AG04450 (cell line): ENCODE results near the gene RALGPS1. TPM values are rescaled to one million over a fixed set of nuclear protein-coding genes. Genes with fewer than 3 reads are reported as not detected.

Experiments
- CTCF ChIA-PET: fragments of 300-600, 350-600 bp; formaldehyde crosslinking; extraction: SDS; loops from one replicate; lab custom pipeline; 2022; ENCODE audit warnings: antibody characterized with exemption, inconsistent platforms; lab: Charles Lee
- POLR2A ChIA-PET: fragments of 350-600 bp; formaldehyde crosslinking; extraction: SDS; loops from one replicate; lab custom pipeline; 2021; ENCODE audit warnings: antibody characterized with exemption, inconsistent platforms; lab: Yijun Ruan, JAX
- DNase-seq: peaks from one replicate; pipeline ENCODE4 v3.0.0-alpha.2; 2011; ENCODE audit warnings: low read depth, low spot score
- H3K27ac ChIP-seq: one replicate; pipeline ENCODE4 v1.5.1; 2012; ENCODE audit warnings: low read depth, low read length, control low read depth
- H3K27me3 ChIP-seq: one replicate; pipeline ENCODE4 v1.6.0; 2012; ENCODE audit warnings: low read length; ENCODE audit not compliant: control insufficient read depth, insufficient read depth
- H3K4me3 ChIP-seq: 2 replicates; pipeline ENCODE4 v1.5.1; 2011; ENCODE audit warnings: mild to moderate bottlenecking, low read depth, low read length, control low read depth
- H3K9me3 ChIP-seq: 2 replicates; pipeline ENCODE4 v1.5.1; 2012; ENCODE audit warnings: low read length; ENCODE audit not compliant: control insufficient read depth, insufficient read depth
- CTCF ChIP-seq: IDR thresholded peaks from 2 replicates; pipeline ENCODE4 v1.5.1; 2011; ENCODE audit warnings: low read depth, low read length, control low read depth, inconsistent platforms
- polyA plus RNA-seq: library from polyadenylated mRNA; depleted of rRNA; stranded (reverse); fragments of >200 nt; gene quantifications from 2 replicates; pipeline ENCODE4 v1.2.3, GENCODE V29; 2011

RALGPS1 gene
- polyA plus RNA-seq, 1 experiment: 4.6 TPM

- no peak for TF ChIP-seq CTCF
- H3K9me3 ChIP-seq: no peaks in the 10 kb centered on the region
- CTCF ChIA-PET: interaction anchor here (0.7 kb wide), 1 partner anchor 8 kb away, joined by 3 read pairs; no protein-coding TSS in a partner anchor
- POLR2A ChIA-PET: no interaction called here
- no peak overlapping the region for H3K4me3 ChIP-seq
- no peak overlapping the region for H3K27ac ChIP-seq
- DNase-seq: no peak
- H3K27me3 ChIP-seq: no peaks in the 10 kb centered on the region
Observed at GRCh38 chr9:127056446-127056845, 141.9 kb downstream of the RALGPS1 start.

- Histone ChIP-seq H3K9me3 (no peaks in the 10 kb centered on the region), H3K27ac (no peak overlapping the region), H3K27me3 (no peaks in the 10 kb centered on the region), H3K4me3 (no peak overlapping the region)
- DNase-seq: no peak
- no peak for TF ChIP-seq CTCF
- ChIA-PET CTCF (no interaction called here), POLR2A (no interaction called here)
Observed at GRCh38 chr9:127058011-127058644, 143.5 kb downstream of the RALGPS1 start.

GRCh38 chr9:127058645-127059021 is 144.1 kb downstream of the RALGPS1 start:
- Histone ChIP-seq H3K4me3 (no peak overlapping the region), H3K27ac (no peak overlapping the region), H3K27me3 (no peaks in the 10 kb centered on the region), H3K9me3 (no peaks in the 10 kb centered on the region)
- DNase-seq: no peak
- TF ChIP-seq CTCF: no peak
- ChIA-PET POLR2A (no interaction called here), CTCF (no interaction called here)

GRCh38 chr9:127059030-127059429 is 144.4 kb downstream of the RALGPS1 start:
- Histone ChIP-seq H3K27me3 (no peaks in the 10 kb centered on the region), H3K27ac (no peak overlapping the region), H3K9me3 (no peaks in the 10 kb centered on the region), H3K4me3 (no peak overlapping the region)
- DNase-seq: no peak
- ChIA-PET POLR2A (no interaction called here), CTCF (no interaction called here)
- TF ChIP-seq CTCF: no peak

GRCh38 chr9:127059765-127060361 is 145.3 kb downstream of the RALGPS1 start:
- no peak for DNase-seq
- no peak overlapping the region for H3K27ac ChIP-seq
- ChIA-PET CTCF (no interaction called here), POLR2A (no interaction called here)
- no peak overlapping the region for H3K4me3 ChIP-seq
- H3K27me3 ChIP-seq: no peaks in the 10 kb centered on the region
- H3K9me3 ChIP-seq: no peaks in the 10 kb centered on the region
- no peak for TF ChIP-seq CTCF
